Hepatocyte (in vitro differentiated cells): ENCODE data around the gene NRCAM. TPM values are rescaled to one million over a fixed set of nuclear protein-coding genes. Genes with fewer than 3 reads are reported as not detected.

Experiments used
- DNase-seq: peaks from one replicate; pipeline ENCODE4 v3.0.0-alpha.2; 2016; ENCODE audit warnings: low spot score
- H2AFZ ChIP-seq: fragments of 200-600 bp; sonication (generic); 2 replicates; pipeline ENCODE4 v1.6.0; 2016; ENCODE audit warnings: antibody characterized with exemption, mild to moderate bottlenecking
- H3K27ac ChIP-seq: fragments of 200-600 bp; sonication (generic); 2 replicates; pipeline ENCODE4 v1.5.1; 2016; ENCODE audit warnings: mild to moderate bottlenecking
- H3K27me3 ChIP-seq: fragments of 200-600 bp; sonication (generic); 2 replicates; pipeline ENCODE4 v1.6.1; 2016
- H3K36me3 ChIP-seq: fragments of 200-600 bp; sonication (generic); replicated peaks from 2 replicates; pipeline ENCODE4 v1.5.1; 2016; ENCODE audit warnings: low read depth; ENCODE audit not compliant: insufficient read depth
- H3K4me1 ChIP-seq: fragments of 200-600 bp; sonication (generic); 2 replicates; pipeline ENCODE4 v1.5.1; 2016; ENCODE audit warnings: mild to moderate bottlenecking, moderate library complexity; ENCODE audit not compliant: insufficient read depth
- H3K4me2 ChIP-seq: fragments of 200-600 bp; sonication (generic); 2 replicates; pipeline ENCODE4 v1.6.0; 2016
- H3K4me3 ChIP-seq: fragments of 200-600 bp; sonication (generic); 2 replicates; pipeline ENCODE4 v1.5.1; 2016; ENCODE audit warnings: mild to moderate bottlenecking
- H3K79me2 ChIP-seq: fragments of 200-600 bp; sonication (generic); 2 replicates; pipeline ENCODE4 v1.6.0; 2017; ENCODE audit warnings: mild to moderate bottlenecking
- H3K9me2 ChIP-seq: fragments of 200-600 bp; sonication (generic); replicated peaks from 2 replicates; pipeline ENCODE4 v1.6.0; 2017; ENCODE audit warnings: mild to moderate bottlenecking; ENCODE audit not compliant: insufficient read depth
- H3K9me3 ChIP-seq: fragments of 200-600 bp; sonication (generic); 2 replicates; pipeline ENCODE4 v1.5.1; 2016; ENCODE audit warnings: low read depth, mild to moderate bottlenecking
- H4K20me1 ChIP-seq: fragments of 200-600 bp; sonication (generic); 2 replicates; pipeline ENCODE4 v1.6.0; 2016; ENCODE audit warnings: mild to moderate bottlenecking; ENCODE audit not compliant: insufficient read depth, poor library complexity, severe bottlenecking
- EZH2 ChIP-seq: fragments of 200-600 bp; sonication (generic); IDR thresholded peaks from 2 replicates; pipeline ENCODE4 v1.6.1; 2016; ENCODE audit warnings: antibody characterized with exemption, mild to moderate bottlenecking, borderline replicate concordance
- EZH2phosphoT487 ChIP-seq: fragments of 200-600 bp; sonication (generic); IDR thresholded peaks from one replicate; pipeline ENCODE4 v1.6.1; 2018; ENCODE audit warnings: antibody characterized with exemption, mild to moderate bottlenecking, low read depth, moderate library complexity; ENCODE audit not compliant: unreplicated experiment, severe bottlenecking
- WGBS: methylation state at CpG from one replicate; pipeline ENCODE4 v1.1.6; 2016; ENCODE audit warnings: low lambda C conversion rate; ENCODE audit errors: missing lambda C conversion rate; 5-methylcytosine and 5-hydroxymethylcytosine counted together
- polyA plus RNA-seq: library from polyadenylated mRNA; unstranded; fragments of >200 nt; fragmentation: Nextera tagmentation; extraction: Ambion mirVana; gene quantifications from 2 replicates; pipeline ENCODE4 v1.2.1, GENCODE V29; 2016
- total RNA-seq: library from RNA; depleted of rRNA; stranded (reverse); fragments of >200 nt; gene quantifications from 2 replicates; pipeline ENCODE4 v1.2.3, GENCODE V29; 2014
- TF ChIP-seq, protein P1 (sequence below): fragments of 200-600 bp; sonication (generic); IDR thresholded peaks from 2 replicates; pipeline ENCODE4 v1.5.1; 2016; ENCODE audit warnings: antibody characterized with exemption, mild to moderate bottlenecking; ENCODE audit not compliant: poor library complexity

NRCAM gene
- total and polyA plus RNA-seq, 2 experiments from 2014 or later: 16.0 to 34.4 TPM

DNA sequence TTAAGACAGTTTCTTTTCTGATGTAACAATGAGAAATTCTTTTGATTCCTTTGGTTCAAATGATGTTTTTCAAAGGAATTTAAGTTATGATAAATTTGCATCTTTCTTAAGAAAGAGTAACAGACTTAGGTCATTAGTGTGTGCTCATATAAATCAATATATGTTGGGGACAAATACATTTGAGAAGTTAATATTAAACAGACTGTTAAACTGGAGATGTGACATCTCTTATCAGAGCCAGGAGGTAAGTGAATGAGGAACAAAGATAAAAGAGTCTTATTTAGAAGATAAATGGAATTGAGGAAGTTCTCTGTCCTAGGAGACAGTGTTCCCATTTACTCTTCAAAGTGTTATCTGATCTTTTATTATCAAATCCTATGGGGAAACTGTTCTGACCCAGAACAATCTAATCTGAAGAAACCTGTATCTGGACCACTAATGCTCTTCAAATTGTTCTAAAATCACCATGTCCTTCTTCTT lies 221.2 kb downstream of the NRCAM start:
- Histone ChIP-seq H3K27me3 (no peaks in the 10 kb centered on the region), H2AFZ (no peak overlapping the region), H4K20me1 (no peaks in the 10 kb centered on the region), H3K4me3 (no peak overlapping the region), H3K27ac (peak overlapping the region; percentile 49), H3K79me2 (no peaks in the 10 kb centered on the region), H3K36me3 (no peaks in the 10 kb centered on the region), H3K4me1 (peaks cover 23% of the 10 kb centered on the region), H3K9me3 (no peaks in the 10 kb centered on the region), H3K4me2 (peak overlapping the region; percentile 23), H3K9me2 (no peaks in the 10 kb centered on the region)
- DNase-seq: no peak
- no peak for TF ChIP-seq EZH2phosphoT487

DNA sequence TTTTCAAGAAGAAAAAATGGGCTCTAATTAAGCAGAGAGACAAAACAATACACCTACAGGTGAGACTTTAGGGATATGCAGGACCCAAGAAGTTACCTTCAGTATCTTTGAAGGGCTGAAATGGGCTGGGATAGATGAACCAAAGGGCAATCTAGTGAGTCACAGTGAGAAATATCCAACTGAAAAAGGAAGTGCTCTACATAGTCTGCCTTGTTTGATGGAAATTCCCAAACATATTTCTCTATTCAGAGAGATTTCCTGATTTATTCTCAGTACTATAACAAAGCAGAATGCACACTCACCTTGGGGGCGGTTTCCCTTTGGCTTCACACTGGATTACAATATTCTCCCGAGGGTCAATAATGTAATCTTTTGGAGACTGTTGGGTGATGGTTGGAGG lies 222.0 kb downstream of the NRCAM start:
- Histone ChIP-seq H3K36me3 (no peaks in the 10 kb centered on the region), H3K27me3 (no peaks in the 10 kb centered on the region), H4K20me1 (no peaks in the 10 kb centered on the region), H2AFZ (no peak overlapping the region), H3K4me1 (peaks cover 23% of the 10 kb centered on the region), H3K9me2 (no peaks in the 10 kb centered on the region), H3K4me2 (peak overlapping the region; percentile 23), H3K4me3 (no peak overlapping the region), H3K27ac (peak overlapping the region; percentile 49), H3K79me2 (no peaks in the 10 kb centered on the region), H3K9me3 (no peaks in the 10 kb centered on the region)
- TF ChIP-seq, protein P1, sequence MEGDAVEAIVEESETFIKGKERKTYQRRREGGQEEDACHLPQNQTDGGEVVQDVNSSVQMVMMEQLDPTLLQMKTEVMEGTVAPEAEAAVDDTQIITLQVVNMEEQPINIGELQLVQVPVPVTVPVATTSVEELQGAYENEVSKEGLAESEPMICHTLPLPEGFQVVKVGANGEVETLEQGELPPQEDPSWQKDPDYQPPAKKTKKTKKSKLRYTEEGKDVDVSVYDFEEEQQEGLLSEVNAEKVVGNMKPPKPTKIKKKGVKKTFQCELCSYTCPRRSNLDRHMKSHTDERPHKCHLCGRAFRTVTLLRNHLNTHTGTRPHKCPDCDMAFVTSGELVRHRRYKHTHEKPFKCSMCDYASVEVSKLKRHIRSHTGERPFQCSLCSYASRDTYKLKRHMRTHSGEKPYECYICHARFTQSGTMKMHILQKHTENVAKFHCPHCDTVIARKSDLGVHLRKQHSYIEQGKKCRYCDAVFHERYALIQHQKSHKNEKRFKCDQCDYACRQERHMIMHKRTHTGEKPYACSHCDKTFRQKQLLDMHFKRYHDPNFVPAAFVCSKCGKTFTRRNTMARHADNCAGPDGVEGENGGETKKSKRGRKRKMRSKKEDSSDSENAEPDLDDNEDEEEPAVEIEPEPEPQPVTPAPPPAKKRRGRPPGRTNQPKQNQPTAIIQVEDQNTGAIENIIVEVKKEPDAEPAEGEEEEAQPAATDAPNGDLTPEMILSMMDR: no peak
- TF ChIP-seq EZH2phosphoT487 (no peak), EZH2 (no peak)
- DNase-seq: no peak
- 84% methylated on average over 2 of the region's 2 CpGs for WGBS

DNA sequence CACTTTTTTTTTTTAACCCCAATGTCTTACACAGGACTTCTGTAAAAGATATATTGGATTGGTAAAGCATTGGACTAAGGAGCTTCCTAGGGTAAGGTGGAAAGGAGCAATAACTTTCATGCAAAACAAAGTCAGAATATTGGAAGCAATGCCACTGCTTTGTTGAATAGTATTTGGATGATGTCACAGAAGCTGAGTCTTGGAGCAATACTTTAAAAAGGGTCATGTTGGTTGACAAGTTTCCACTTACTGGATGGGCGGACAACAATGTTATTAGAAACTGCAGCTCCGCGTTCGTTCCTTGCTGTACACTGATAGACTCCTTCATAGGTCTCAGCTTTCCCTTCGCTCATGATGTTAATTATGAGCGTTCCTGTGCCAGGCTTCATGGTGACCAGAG lies 224.2 kb downstream of the NRCAM start:
- 100% methylated on average over 6 of the region's 6 CpGs for whole genome bisulfite sequencing

DNA sequence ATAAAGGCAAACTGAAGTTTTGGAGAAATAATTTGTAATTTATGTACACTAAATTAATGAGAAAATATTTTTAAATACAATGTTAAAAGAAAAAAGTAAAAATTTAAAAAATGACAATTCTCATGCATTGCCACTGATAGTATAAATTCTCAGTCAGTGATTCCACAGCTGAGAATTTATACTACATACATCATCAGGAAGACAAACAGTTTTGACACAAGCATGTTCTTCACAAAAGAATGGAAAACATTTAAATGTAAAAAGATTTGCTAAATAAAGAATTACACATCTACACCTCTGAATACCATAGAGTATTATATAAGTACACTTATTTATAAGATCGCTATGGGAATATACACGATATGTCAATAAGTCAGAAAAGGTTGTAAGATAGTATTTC lies 225.0 kb downstream of the NRCAM start:
- Histone ChIP-seq H4K20me1 (no peaks in the 10 kb centered on the region), H3K36me3 (no peaks in the 10 kb centered on the region), H2AFZ (no peak overlapping the region), H3K9me2 (no peaks in the 10 kb centered on the region), H3K4me3 (no peak overlapping the region), H3K27ac (no peak overlapping the region), H3K4me1 (peaks cover 15% of the 10 kb centered on the region), H3K79me2 (no peaks in the 10 kb centered on the region), H3K27me3 (no peaks in the 10 kb centered on the region), H3K4me2 (no peak overlapping the region), H3K9me3 (no peaks in the 10 kb centered on the region)
- WGBS: 99% methylated on average over 2 of the region's 2 CpGs
- no peak for DNase-seq
- TF ChIP-seq, protein P1: no peak
- TF ChIP-seq EZH2phosphoT487 (no peak), EZH2 (no peak)

More for the DNA sequence above, 224.2 kb downstream of the NRCAM start:
- DNase-seq: no peak
- H3K4me3 ChIP-seq: no peak overlapping the region
- no peak overlapping the region for H3K27ac ChIP-seq
- no peaks in the 10 kb centered on the region for H3K9me2 ChIP-seq
- TF ChIP-seq EZH2phosphoT487 (no peak), EZH2 (no peak)
- TF ChIP-seq, protein P1: no peak
- H3K4me1 ChIP-seq: peaks cover 17% of the 10 kb centered on the region
- no peaks in the 10 kb centered on the region for H3K79me2 ChIP-seq
- H2AFZ ChIP-seq: no peak overlapping the region
- H3K4me2 ChIP-seq: no peak overlapping the region
- H3K9me3 ChIP-seq: no peaks in the 10 kb centered on the region
- H4K20me1 ChIP-seq: no peaks in the 10 kb centered on the region
- H3K27me3 ChIP-seq: no peaks in the 10 kb centered on the region
- H3K36me3 ChIP-seq: no peaks in the 10 kb centered on the region
